Measurements from ENCODE around the gene CSK. TPM values are rescaled to one million over a fixed set of nuclear protein-coding genes. Genes with fewer than 3 reads are reported as not detected.
"Not testable (repeated sequence)": the region's sequence is repeated elsewhere in the genome, so short reads cannot be mapped to it uniquely, and the experiment has no call there.

The CSK gene
- 65.6 TPM for total RNA-seq
- long read RNA-seq, transcript CSK-201 (13 exons, 2,767 nt) = major isoform, 47 of 88 reads
- long read RNA-seq, transcript CSK-202 (14 exons, 1,900 nt) = minor isoform, 6 of 88 reads
- long read RNA-seq, partial matches to known transcripts = 22 of 88 reads
- long read RNA-seq, other reads (novel, unspliced or antisense) = 13 of 88 reads

GRCh38 chr15:74781431-74782258 is at the start of gene CSK:
CSK (plus strand) TSS chr15:74782080; CDS start chr15:74798298, 16,218 bp downstream.
- H3K27ac ChIP-seq = peak within 1 kb of the TSS; percentile 78
- peak within 1 kb of the TSS; percentile 80 for H3K4me3 ChIP-seq
- peak; percentile 89 for DNase-seq
- TF ChIP-seq CTCF (IDR thresholded peaks at IDR 0.05) = peak; percentile 51
- no peaks in the 10 kb centered on the region for H3K36me3 ChIP-seq
- peak; percentile 85 for ATAC-seq
- intact Hi-C loops (cut with DNase I) = no loop called here
- peaks cover 67% of the 10 kb centered on the region for H3K4me1 ChIP-seq
- H3K27me3 ChIP-seq = no peaks in the 10 kb centered on the region
- H3K9me3 ChIP-seq = no peaks in the 10 kb centered on the region

- TF ChIP-seq CTCF (IDR thresholded peaks at IDR 0.05) = no peak
- H3K4me3 ChIP-seq = no peak overlapping the region
- no peaks in the 10 kb centered on the region for H3K36me3 ChIP-seq
- H3K4me1 ChIP-seq = peaks cover 4% of the 10 kb centered on the region
- intact Hi-C loops (cut with DNase I) = no loop called here
- no peak for ATAC-seq
- H3K27ac ChIP-seq = no peak overlapping the region
- H3K27me3 ChIP-seq = no peaks in the 10 kb centered on the region
- no peak for DNase-seq
- H3K9me3 ChIP-seq = no peaks in the 10 kb centered on the region
Observed at GRCh38 chr15:74732846-74733245, 49.0 kb upstream of the CSK start.

GRCh38 chr15:74733269-74733668 is 48.6 kb upstream of the CSK start:
- intact Hi-C loops (cut with DNase I) = no loop called here
- H3K9me3 ChIP-seq = no peaks in the 10 kb centered on the region
- DNase-seq (no peak), ATAC-seq (no peak)
- H3K4me1 ChIP-seq = peaks cover 4% of the 10 kb centered on the region
- H3K27ac ChIP-seq = no peak overlapping the region
- no peak for TF ChIP-seq CTCF (IDR thresholded peaks at IDR 0.05)
- H3K27me3 ChIP-seq = no peaks in the 10 kb centered on the region
- H3K36me3 ChIP-seq = no peaks in the 10 kb centered on the region
- no peak overlapping the region for H3K4me3 ChIP-seq

GRCh38 chr15:74735305-74735704 is 46.6 kb upstream of the CSK start:
- intact Hi-C loops (cut with DNase I) = no loop called here
- ATAC-seq = no peak
- H3K4me3 ChIP-seq = no peak overlapping the region
- no peak for TF ChIP-seq CTCF (IDR thresholded peaks at IDR 0.05)
- H3K27ac ChIP-seq = no peak overlapping the region
- no peaks in the 10 kb centered on the region for H3K36me3 ChIP-seq
- no peaks in the 10 kb centered on the region for H3K9me3 ChIP-seq
- H3K27me3 ChIP-seq = no peaks in the 10 kb centered on the region
- DNase-seq = no peak
- peaks cover 4% of the 10 kb centered on the region for H3K4me1 ChIP-seq

- H3K9me3 ChIP-seq; H3K4me3 ChIP-seq; H3K36me3 ChIP-seq; H3K27me3 ChIP-seq; ATAC-seq; DNase-seq; H3K4me1 ChIP-seq; intact Hi-C loops (cut with DNase I); H3K27ac ChIP-seq: not testable (repeated sequence)
Observed at GRCh38 chr15:74738239-74738638, 43.6 kb upstream of the CSK start.

- H3K36me3 ChIP-seq = no peaks in the 10 kb centered on the region
- ATAC-seq (no peak), DNase-seq (no peak)
- H3K9me3 ChIP-seq = no peaks in the 10 kb centered on the region
- H3K27ac ChIP-seq = no peak overlapping the region
- peaks cover 2% of the 10 kb centered on the region for H3K4me1 ChIP-seq
- H3K4me3 ChIP-seq = no peak overlapping the region
- no peak for TF ChIP-seq CTCF (IDR thresholded peaks at IDR 0.05)
- H3K27me3 ChIP-seq = no peaks in the 10 kb centered on the region
- intact Hi-C loops (cut with DNase I) = no loop called here
Observed at GRCh38 chr15:74742422-74742821, 39.5 kb upstream of the CSK start.
